CD4-positive, alpha-beta memory T cell (primary cell): ENCODE data around the gene WDR76. TPM values are rescaled to one million over a fixed set of nuclear protein-coding genes. Genes with fewer than 3 reads are reported as not detected.

Experiments used
- CTCF ChIA-PET: fragments of 350-600 bp; sonication (Branson Sonifier 250); formaldehyde crosslinking; loops from one replicate; lab custom pipeline; 2021; ENCODE audit warnings: inconsistent platforms; ENCODE audit not compliant: partially characterized antibody; lab: Charles Lee
- POLR2A ChIA-PET: fragments of 350-600 bp; sonication (Branson Sonifier 250); formaldehyde crosslinking; loops from one replicate; lab custom pipeline; 2021; ENCODE audit not compliant: partially characterized antibody; lab: Charles Lee
- DNase-seq, 5 donors: peaks; one replicate each; pipeline versions ENCODE4 v3.0.0 to v3.0.0-alpha.2; 2020 to 2022; ENCODE audit warnings: mixed read lengths in 1 of 5
- H3K27ac ChIP-seq: one replicate; pipeline ENCODE4 v1.7.0; 2013; ENCODE audit warnings: low read depth, low read length
- H3K27me3 ChIP-seq: 2 replicates; pipeline ENCODE4 v1.7.0; 2013; ENCODE audit warnings: mild to moderate bottlenecking, low read length, moderate library complexity; ENCODE audit not compliant: insufficient read depth
- H3K36me3 ChIP-seq: 2 replicates; pipeline ENCODE4 v1.7.0; 2013; ENCODE audit warnings: mild to moderate bottlenecking, low read length, moderate library complexity; ENCODE audit not compliant: insufficient read depth
- H3K4me1 ChIP-seq: 2 replicates; pipeline ENCODE4 v1.7.0; 2013; ENCODE audit warnings: mild to moderate bottlenecking, low read length, moderate library complexity; ENCODE audit not compliant: insufficient read depth
- H3K4me3 ChIP-seq, 2 donors: one replicate each; pipeline ENCODE4 v1.7.0; 2013; ENCODE audit warnings: low read length in 2 of 2, mild to moderate bottlenecking in 1 of 2
- H3K9me3 ChIP-seq, 2 donors: one replicate each; pipeline ENCODE4 v1.7.0; 2013; ENCODE audit warnings: low read length in 2 of 2, control low read depth in 1 of 2; ENCODE audit not compliant: control insufficient read depth in 1 of 2
- H3K27ac Mint-ChIP-seq, 7 donors: one replicate each; pipeline ENCODE4 v1.8.0; 2020 to 2021; ENCODE audit warnings: mixed read lengths in 7 of 7, mild to moderate bottlenecking in 6 of 7, inconsistent platforms in 3 of 7, moderate library complexity in 3 of 7
- H3K27me3 Mint-ChIP-seq, 2 donors: one replicate each; pipeline ENCODE4 v1.8.0; 2020 to 2021; ENCODE audit warnings: mixed read lengths in 2 of 2
- H3K36me3 Mint-ChIP-seq, 2 donors: one replicate each; pipeline ENCODE4 v1.8.0; 2020 to 2021; ENCODE audit warnings: mixed read lengths in 2 of 2, inconsistent platforms in 1 of 2, mild to moderate bottlenecking in 1 of 2
- H3K4me1 Mint-ChIP-seq, 4 donors: one replicate each; pipeline ENCODE4 v1.8.0; 2020 to 2021; ENCODE audit warnings: mixed read lengths in 4 of 4, mild to moderate bottlenecking in 1 of 4
- H3K4me3 Mint-ChIP-seq, 8 donors: one replicate each; pipeline ENCODE4 v1.8.0; 2020 to 2021; ENCODE audit warnings: mixed read lengths in 8 of 8, mild to moderate bottlenecking in 7 of 8, moderate library complexity in 6 of 8, inconsistent platforms in 3 of 8
- H3K9me3 Mint-ChIP-seq, 8 donors: one replicate each; pipeline ENCODE4 v1.8.0; 2020 to 2021; ENCODE audit warnings: mixed read lengths in 8 of 8, mild to moderate bottlenecking in 5 of 8, inconsistent platforms in 3 of 8, moderate library complexity in 1 of 8
- intact Hi-C: fragments of 100-400 bp; cut with micrococcal nuclease; formaldehyde crosslinking; loops from one replicate; pipeline ENCODE4 v1.15.1; 2023
- polyA plus RNA-seq, 2 donors: library from polyadenylated mRNA; unstranded; fragments of 300-500 nt; fragmentation: Illumina TruSeq; gene quantifications; one replicate each; pipeline ENCODE4 v1.2.3, GENCODE V29; 2021
- total RNA-seq, 2 experiments: library from RNA; stranded (reverse); gene quantifications; one replicate each; pipeline ENCODE4 v1.2.3, GENCODE V29; 2021

WDR76 gene
- total and polyA plus RNA-seq, 4 experiments from 2014 or later, result 8.7 to 17.2 (median 14.7) TPM

DNA sequence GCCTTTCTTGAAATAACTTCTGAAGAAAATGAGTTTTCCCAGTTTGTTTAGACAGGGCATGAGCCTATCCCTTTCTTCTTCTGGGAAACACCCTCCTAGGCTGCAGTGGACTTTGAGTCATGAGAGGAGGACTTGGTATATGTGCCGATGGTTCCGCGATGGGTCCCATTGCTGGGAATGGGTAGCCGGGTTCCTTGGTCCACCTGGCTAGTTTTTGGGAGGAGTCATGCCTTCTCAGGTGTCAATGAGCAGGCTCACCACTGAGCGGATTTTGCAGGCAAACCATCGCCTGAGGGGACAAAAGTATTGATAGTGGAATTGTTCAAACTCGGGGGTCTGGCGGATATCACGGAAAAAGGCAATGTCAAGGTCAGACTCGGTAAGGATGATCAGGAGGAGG, 46.8 kb downstream of the WDR76 start:
- Mint-ChIP-seq H3K4me3 (no peak overlapping the region), H3K36me3 (peaks cover 19 to 21% of the 10 kb centered on the region in 2 donors), H3K27ac (no peak overlapping the region), H3K27me3 (no peaks in the 10 kb centered on the region), H3K9me3 (no peaks in the 10 kb centered on the region), H3K4me1 (peaks cover 0 to 1% (median 0%) of the 10 kb centered on the region in 4 donors)
- no peak for DNase-seq
- intact Hi-C loops, result no loop called here
- H3K9me3 ChIP-seq, result no peaks in the 10 kb centered on the region
- no peaks in the 10 kb centered on the region for H3K36me3 ChIP-seq
- ChIA-PET POLR2A (no interaction called here), CTCF (no interaction called here)
- no peak overlapping the region for H3K4me3 ChIP-seq
- no peaks in the 10 kb centered on the region for H3K4me1 ChIP-seq
- no peaks in the 10 kb centered on the region for H3K27me3 ChIP-seq
- no peak overlapping the region for H3K27ac ChIP-seq

DNA sequence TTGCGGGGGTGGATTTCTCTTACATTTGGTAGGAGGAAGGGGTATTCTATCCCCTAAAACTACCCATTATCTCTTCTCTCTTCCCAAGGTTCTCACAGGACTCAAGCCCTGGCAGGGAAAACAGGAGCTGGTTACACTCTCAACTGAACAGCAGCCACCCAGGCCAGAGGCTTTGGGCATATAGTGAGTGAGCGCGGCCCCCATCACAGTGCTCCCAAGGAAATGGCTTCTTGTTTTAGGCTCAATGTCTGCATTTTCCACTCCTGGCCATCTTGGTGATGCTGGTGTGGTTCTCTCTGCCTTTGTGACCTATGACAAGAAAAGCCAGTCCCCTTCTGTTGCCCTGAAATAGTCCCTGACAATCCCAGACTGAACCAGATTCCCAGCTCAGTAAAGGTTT, 50.1 kb downstream of the WDR76 start:
- Mint-ChIP-seq H3K4me3 (no peak overlapping the region), H3K36me3 (peaks cover 9 to 16% of the 10 kb centered on the region in 2 donors), H3K4me1 (peaks cover 0 to 1% (median 0%) of the 10 kb centered on the region in 4 donors), H3K27me3 (no peaks in the 10 kb centered on the region), H3K27ac (no peak overlapping the region), H3K9me3 (no peaks in the 10 kb centered on the region)
- POLR2A ChIA-PET, result no interaction called here
- Histone ChIP-seq H3K9me3 (no peaks in the 10 kb centered on the region), H3K4me1 (no peaks in the 10 kb centered on the region), H3K27me3 (no peaks in the 10 kb centered on the region), H3K4me3 (no peak overlapping the region), H3K27ac (no peak overlapping the region), H3K36me3 (no peaks in the 10 kb centered on the region)
- intact Hi-C loops, result no loop called here
- CTCF ChIA-PET, result interaction anchor here (3.2 kb wide), 1 partner anchor 8 kb away, joined by 11 read pairs; no protein-coding TSS in a partner anchor
- no peak for DNase-seq

DNA sequence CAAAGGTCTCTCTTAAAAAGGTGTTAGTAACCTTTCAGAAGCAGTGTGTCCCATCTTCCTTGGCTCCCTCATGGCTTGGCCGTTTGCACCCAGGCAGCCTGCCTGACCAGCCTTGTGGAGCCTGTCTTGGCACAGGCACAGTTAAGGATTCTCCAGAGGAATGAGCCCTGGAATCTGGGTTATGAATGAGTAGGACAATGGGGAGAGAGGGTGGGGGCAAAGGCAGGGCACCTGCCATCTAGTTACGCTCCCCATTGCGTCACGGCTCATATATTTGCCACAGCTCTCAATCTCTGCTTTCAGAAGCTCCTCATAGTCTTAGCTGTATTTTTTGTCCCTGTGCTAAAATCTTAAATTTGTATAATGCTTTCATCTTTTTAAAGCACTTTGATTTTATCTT, 50.6 kb downstream of the WDR76 start:
- Histone ChIP-seq H3K4me3 (no peak overlapping the region), H3K36me3 (no peaks in the 10 kb centered on the region), H3K4me1 (no peaks in the 10 kb centered on the region), H3K9me3 (no peaks in the 10 kb centered on the region), H3K27me3 (no peaks in the 10 kb centered on the region), H3K27ac (no peak overlapping the region)
- ChIA-PET CTCF (interaction anchor here (3.2 kb wide), 1 partner anchor 8 kb away, joined by 11 read pairs; no protein-coding TSS in a partner anchor), POLR2A (no interaction called here)
- DNase-seq, result no peak
- intact Hi-C loops, result no loop called here
- Mint-ChIP-seq H3K4me1 (peaks cover 0 to under 1% (median 0%) of the 10 kb centered on the region in 4 donors), H3K27me3 (no peaks in the 10 kb centered on the region), H3K4me3 (no peak overlapping the region), H3K27ac (no peak overlapping the region), H3K36me3 (peaks cover 9 to 16% of the 10 kb centered on the region in 2 donors), H3K9me3 (no peaks in the 10 kb centered on the region)

DNA sequence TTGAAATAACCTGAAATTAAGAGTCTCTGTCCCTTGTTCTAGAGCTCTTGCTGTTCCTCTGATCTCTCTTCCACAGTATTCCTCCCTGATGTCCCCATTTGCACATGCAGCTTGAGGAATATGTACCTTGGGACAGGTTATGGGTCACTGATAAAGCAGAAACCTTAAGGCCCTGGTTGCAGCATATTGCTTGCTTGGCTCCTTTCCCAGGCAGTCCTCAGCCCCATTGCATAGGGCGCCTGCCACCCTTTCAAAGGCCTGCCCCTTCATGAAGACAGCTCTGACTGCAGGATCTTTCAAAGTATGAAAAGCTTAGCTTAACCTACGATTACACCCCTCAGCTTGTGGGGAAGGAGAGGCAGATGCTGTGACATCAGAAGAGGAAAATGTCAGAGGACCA, 51.6 kb downstream of the WDR76 start:
- H3K27me3 ChIP-seq, result no peaks in the 10 kb centered on the region
- DNase-seq, result no peak
- H3K36me3 ChIP-seq, result no peaks in the 10 kb centered on the region
- H3K9me3 Mint-ChIP-seq, result no peaks in the 10 kb centered on the region
- no peaks in the 10 kb centered on the region for H3K27me3 Mint-ChIP-seq
- H3K4me1 ChIP-seq, result no peaks in the 10 kb centered on the region
- H3K4me3 ChIP-seq, result no peak overlapping the region
- H3K27ac ChIP-seq, result no peak overlapping the region
- intact Hi-C loops, result no loop called here
- POLR2A ChIA-PET, result no interaction called here
- no peaks in the 10 kb centered on the region for H3K4me1 Mint-ChIP-seq
- no peak overlapping the region for H3K27ac Mint-ChIP-seq
- no peaks in the 10 kb centered on the region for H3K9me3 ChIP-seq
- CTCF ChIA-PET, result interaction anchor here (3.2 kb wide), 1 partner anchor 9 kb away, joined by 11 read pairs; no protein-coding TSS in a partner anchor
- H3K36me3 Mint-ChIP-seq, result peaks cover 9 to 13% of the 10 kb centered on the region in 2 donors
- no peak overlapping the region for H3K4me3 Mint-ChIP-seq

DNA sequence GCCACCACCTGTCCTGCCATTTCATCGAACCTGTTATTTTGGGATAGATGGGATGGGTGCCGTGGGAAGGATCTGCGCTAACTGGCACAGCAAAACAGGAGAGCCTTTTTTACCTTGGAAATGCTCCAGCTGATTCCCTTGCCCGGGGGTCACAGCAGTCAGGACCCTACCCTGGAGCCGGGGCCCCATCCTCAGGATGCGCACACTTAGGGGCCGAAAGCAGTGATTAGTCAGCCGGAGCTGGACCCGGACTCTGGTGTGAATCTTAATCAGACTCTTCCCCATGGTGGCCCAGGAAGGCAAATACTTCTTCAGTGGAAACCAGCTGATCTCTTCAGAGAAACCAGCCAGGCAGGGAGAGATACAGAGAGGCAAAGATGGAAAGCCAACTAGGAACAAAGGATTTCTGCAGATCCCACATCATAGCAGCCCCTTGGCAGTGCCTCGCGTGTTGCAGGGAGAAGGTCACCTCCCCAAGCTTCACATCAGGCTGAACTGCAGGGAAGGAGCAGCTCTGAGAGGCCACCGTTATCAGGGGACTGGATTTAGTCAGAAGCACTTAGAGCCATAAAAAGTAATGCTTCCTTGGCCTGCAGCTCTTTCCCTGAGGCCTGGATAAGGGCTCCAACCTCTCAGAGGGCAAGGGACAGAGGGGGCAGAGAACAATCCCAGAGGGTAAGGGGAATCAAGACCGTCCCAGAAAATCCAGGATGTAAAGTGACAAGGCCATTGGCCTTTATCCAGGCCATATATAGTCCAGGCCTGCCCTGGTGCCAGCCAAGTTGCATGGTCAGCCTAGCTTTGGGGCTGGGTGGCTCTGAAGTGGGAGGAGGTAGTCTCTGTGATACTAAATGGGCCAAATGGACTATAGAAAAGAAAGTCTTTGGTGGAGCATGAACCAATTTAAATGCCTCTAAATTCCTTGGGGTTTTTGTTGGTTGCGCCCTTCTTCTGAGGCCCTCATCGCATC, 52.9 kb downstream of the WDR76 start:
- Mint-ChIP-seq H3K27me3 (no peaks in the 10 kb centered on the region), H3K4me1 (no peaks in the 10 kb centered on the region), H3K27ac (no peak overlapping the region), H3K36me3 (peaks cover 6 to 9% of the 10 kb centered on the region in 2 donors), H3K4me3 (no peak overlapping the region), H3K9me3 (no peaks in the 10 kb centered on the region)
- intact Hi-C loops, result no loop called here
- Histone ChIP-seq H3K4me3 (no peak overlapping the region), H3K4me1 (no peaks in the 10 kb centered on the region), H3K36me3 (no peaks in the 10 kb centered on the region), H3K9me3 (no peaks in the 10 kb centered on the region), H3K27me3 (no peaks in the 10 kb centered on the region), H3K27ac (no peak overlapping the region)
- DNase-seq, result no peak
- POLR2A ChIA-PET, result no interaction called here
- CTCF ChIA-PET, result interaction anchor here (3.2 kb wide), 1 partner anchor 11 kb away, joined by 11 read pairs; no protein-coding TSS in a partner anchor

DNA sequence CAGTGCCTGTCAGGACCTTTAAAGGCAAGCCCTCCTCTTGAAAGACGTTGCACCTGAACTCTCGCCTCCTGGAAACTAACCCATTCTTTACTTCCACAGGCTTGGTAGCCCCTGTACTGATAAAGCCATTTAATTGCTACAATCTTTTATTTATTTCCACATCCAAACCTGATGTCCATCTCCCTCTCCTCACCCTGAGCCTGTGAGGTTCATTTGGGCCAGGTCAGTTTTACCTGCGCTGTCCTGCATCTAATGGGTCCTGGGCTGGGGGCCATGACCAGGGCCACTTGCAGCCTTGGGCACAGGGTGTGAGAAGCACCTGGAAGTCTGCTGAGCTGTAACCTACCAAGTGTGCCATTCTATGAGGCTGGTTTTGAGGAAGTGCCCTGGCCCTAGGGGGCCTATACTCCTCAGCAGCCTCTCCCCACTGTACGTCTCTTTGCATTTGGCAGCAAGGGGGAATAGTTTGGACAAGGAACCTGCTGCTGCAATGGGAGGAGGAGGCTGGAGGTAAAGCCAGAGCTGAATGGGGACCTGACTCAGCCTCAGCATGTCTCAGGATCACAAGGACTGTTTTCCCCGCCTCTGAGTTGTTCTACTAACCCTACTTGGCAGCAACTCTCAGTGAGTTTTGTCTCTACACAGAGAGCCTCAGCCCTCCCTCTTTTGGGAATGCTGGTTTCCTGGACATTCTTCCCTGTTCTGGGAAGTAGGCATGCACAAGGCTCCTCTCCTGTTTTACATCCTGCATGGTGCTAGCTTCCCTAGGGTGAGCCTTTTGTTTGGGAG, 53.8 kb downstream of the WDR76 start:
- Mint-ChIP-seq H3K4me1 (no peaks in the 10 kb centered on the region), H3K27me3 (no peaks in the 10 kb centered on the region), H3K36me3 (peaks cover 4 to 9% of the 10 kb centered on the region in 2 donors), H3K4me3 (no peak overlapping the region), H3K9me3 (no peaks in the 10 kb centered on the region), H3K27ac (peak overlapping the region in 1 of 7 donors; percentile 74)
- DNase-seq, result no peak
- no peaks in the 10 kb centered on the region for H3K27me3 ChIP-seq
- CTCF ChIA-PET, result interaction anchor here (1.1 to 3.2 kb wide), 3 partner anchors 10 to 18 kb away, joined by 3 to 11 read pairs (median 5); no protein-coding TSS in a partner anchor
- no peaks in the 10 kb centered on the region for H3K36me3 ChIP-seq
- no peaks in the 10 kb centered on the region for H3K4me1 ChIP-seq
- H3K9me3 ChIP-seq, result no peaks in the 10 kb centered on the region
- intact Hi-C loops, result no loop called here
- H3K4me3 ChIP-seq, result no peak overlapping the region
- POLR2A ChIA-PET, result no interaction called here
- no peak overlapping the region for H3K27ac ChIP-seq

DNA sequence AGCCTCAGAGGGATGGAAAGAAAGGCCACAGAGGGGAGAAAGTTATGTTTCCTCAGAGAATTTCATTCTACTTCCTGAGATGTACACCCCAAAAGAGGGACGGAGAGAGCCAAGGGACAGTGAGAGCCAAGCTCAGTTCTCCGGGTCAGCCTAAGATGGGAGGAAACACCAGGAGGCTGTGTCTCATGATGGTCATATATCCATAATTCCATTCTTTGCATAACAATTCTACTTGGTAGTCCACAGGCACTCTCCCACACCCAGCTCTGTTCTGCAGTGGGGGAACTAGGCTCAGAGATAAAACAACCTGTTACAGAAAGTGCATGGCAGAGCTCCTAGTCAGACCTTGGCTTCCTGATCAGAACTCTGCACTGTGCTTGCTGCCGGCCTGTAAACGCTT, 54.4 kb downstream of the WDR76 start:
- intact Hi-C loops, result no loop called here
- Mint-ChIP-seq H3K27ac (peak overlapping the region in 1 of 7 donors; percentile 43), H3K27me3 (no peaks in the 10 kb centered on the region), H3K4me1 (no peaks in the 10 kb centered on the region), H3K9me3 (no peaks in the 10 kb centered on the region), H3K4me3 (no peak overlapping the region), H3K36me3 (peaks cover 4 to 9% of the 10 kb centered on the region in 2 donors)
- no peak for DNase-seq
- no peak overlapping the region for H3K27ac ChIP-seq
- H3K27me3 ChIP-seq, result no peaks in the 10 kb centered on the region
- H3K36me3 ChIP-seq, result no peaks in the 10 kb centered on the region
- CTCF ChIA-PET, result interaction anchor here (1.1 to 2.0 kb wide), 2 partner anchors 9 to 18 kb away, joined by 3 to 5 read pairs; no protein-coding TSS in a partner anchor
- no peak overlapping the region for H3K4me3 ChIP-seq
- POLR2A ChIA-PET, result no interaction called here
- no peaks in the 10 kb centered on the region for H3K4me1 ChIP-seq
- H3K9me3 ChIP-seq, result no peaks in the 10 kb centered on the region
